ENCODE results near the gene COL16A1. TPM values are rescaled to one million over a fixed set of nuclear protein-coding genes. Genes with fewer than 3 reads are reported as not detected.

Gene COL16A1
- total and polyA plus RNA-seq, 2 of the 13 experiments (the other 11 are each of a cell fraction or from before 2014, with no cell fraction given) = 4.3 to 12.2 TPM

- H4K20me1 ChIP-seq (ENCODE audit: insufficient read depth, low read length) = no peaks in the 10 kb centered on the region; the same call in 1 of the 2 replicates
- in situ Hi-C loops (cut with HindIII; ENCODE audit: extremely low pct_ligation_motif_present, low pct_unique_long_range_greater_than_20kb) (no loop called here), intact Hi-C loops (cut with micrococcal nuclease; ENCODE audit: unreplicated experiment) (no loop called here)
- DNase-seq (ENCODE audit: low spot score) = no peak
- H3K4me3 ChIP-seq (replicated peaks in 1 of 3; ENCODE audit: insufficient read depth in 1 of 3, low read depth in 2 of 3, low read length in 3 of 3) = no peak overlapping the region
- ChIA-PET CTCF (ENCODE audit: low intra/inter-chr PET ratio, low total read pairs) (no interaction called here), POLR2A (interaction anchor here (1.6 kb wide), 1 partner anchor 9 kb away, joined by 3 read pairs; no protein-coding TSS in a partner anchor)
- H3K9ac ChIP-seq (ENCODE audit: insufficient read depth, low read depth, low read length) = no peak overlapping the region
- TF ChIP-seq, protein P1, sequence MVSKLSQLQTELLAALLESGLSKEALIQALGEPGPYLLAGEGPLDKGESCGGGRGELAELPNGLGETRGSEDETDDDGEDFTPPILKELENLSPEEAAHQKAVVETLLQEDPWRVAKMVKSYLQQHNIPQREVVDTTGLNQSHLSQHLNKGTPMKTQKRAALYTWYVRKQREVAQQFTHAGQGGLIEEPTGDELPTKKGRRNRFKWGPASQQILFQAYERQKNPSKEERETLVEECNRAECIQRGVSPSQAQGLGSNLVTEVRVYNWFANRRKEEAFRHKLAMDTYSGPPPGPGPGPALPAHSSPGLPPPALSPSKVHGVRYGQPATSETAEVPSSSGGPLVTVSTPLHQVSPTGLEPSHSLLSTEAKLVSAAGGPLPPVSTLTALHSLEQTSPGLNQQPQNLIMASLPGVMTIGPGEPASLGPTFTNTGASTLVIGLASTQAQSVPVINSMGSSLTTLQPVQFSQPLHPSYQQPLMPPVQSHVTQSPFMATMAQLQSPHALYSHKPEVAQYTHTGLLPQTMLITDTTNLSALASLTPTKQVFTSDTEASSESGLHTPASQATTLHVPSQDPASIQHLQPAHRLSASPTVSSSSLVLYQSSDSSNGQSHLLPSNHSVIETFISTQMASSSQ (IDR thresholded peaks at IDR 0.05; ENCODE audit: low read depth) = no peak
- TF ChIP-seq, protein P1 (CRISPR knock-in tag; IDR thresholded peaks at IDR 0.05; ENCODE audit: borderline replicate concordance) = no peak
- TF ChIP-seq, protein P2, sequence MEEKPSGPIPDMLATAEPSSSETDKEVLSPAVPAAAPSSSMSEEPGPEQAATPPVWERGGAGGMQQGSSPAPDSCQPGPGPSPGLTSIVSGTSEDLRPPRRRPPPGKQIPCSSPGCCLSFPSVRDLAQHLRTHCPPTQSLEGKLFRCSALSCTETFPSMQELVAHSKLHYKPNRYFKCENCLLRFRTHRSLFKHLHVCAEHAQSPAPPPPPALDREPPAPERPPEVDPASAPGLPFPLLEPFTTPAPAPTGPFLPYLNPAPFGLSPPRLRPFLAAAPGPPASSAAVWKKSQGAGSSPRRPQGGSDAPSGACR (CRISPR knock-in tag; IDR thresholded peaks at IDR 0.05) = no peak
- H3K27me3 ChIP-seq (ENCODE audit: control insufficient read depth in 1 of 2, insufficient read depth in 2 of 2, low read length in 2 of 2) = peaks cover 3 to 20% of the 10 kb centered on the region in 2 experiments; a peak in 4 of 5 replicates
- no peak overlapping the region; the same call in 1 of the 2 replicates for H3K4me2 ChIP-seq (ENCODE audit: low read depth, low read length)
- no TSS peak for BruUV-seq (replicated peaks)
- H3K4me1 ChIP-seq (ENCODE audit: insufficient read depth, low read length) = peaks cover 35% of the 10 kb centered on the region
- no peak for FAIRE-seq
- WGBS (ENCODE audit: low lambda C conversion rate) = 41% methylated on average over 10 of the region's 10 CpGs
- no peak overlapping the region for H2AFZ ChIP-seq (ENCODE audit: low read length)
- no peaks in the 10 kb centered on the region for H3K9me3 ChIP-seq (ENCODE audit: low read length)
- no peak for ATAC-seq
- H3K36me3 ChIP-seq (replicated peaks in 1 of 2; ENCODE audit: control insufficient read depth in 1 of 2, insufficient read depth in 2 of 2, low read length in 2 of 2) = no peaks in the 10 kb centered on the region
- no peaks in the 10 kb centered on the region for H3K79me2 ChIP-seq (ENCODE audit: insufficient read depth, low read length)
- H3K27ac ChIP-seq (ENCODE audit: extremely low read length, insufficient read depth, low read length) = no peak overlapping the region
Observed at GRCh38 chr1:31725134-31725533, 21.3 kb upstream of the COL16A1 start.
